ENCODE measurements around the gene DACH2.

DNA sequence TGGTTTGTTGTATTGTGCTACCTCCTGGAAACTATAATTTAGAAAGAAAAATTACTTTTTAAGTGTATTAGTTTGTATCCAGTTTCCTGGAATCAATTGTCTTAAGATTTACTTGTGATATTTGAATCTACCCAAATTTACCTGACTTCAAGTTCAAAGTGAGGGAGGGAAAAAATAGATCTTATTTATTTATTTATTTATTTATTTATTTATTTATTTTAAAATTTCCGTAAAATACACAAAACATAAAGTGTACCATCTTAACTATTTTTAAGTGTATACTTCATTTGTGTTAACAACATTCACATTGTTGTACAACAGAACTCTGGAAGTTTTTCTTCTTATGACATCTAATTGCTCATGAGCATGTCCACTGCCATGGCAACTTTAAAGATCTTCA, 356.0 kb downstream of the DACH2 start:
- TF ChIP-seq, protein P1, sequence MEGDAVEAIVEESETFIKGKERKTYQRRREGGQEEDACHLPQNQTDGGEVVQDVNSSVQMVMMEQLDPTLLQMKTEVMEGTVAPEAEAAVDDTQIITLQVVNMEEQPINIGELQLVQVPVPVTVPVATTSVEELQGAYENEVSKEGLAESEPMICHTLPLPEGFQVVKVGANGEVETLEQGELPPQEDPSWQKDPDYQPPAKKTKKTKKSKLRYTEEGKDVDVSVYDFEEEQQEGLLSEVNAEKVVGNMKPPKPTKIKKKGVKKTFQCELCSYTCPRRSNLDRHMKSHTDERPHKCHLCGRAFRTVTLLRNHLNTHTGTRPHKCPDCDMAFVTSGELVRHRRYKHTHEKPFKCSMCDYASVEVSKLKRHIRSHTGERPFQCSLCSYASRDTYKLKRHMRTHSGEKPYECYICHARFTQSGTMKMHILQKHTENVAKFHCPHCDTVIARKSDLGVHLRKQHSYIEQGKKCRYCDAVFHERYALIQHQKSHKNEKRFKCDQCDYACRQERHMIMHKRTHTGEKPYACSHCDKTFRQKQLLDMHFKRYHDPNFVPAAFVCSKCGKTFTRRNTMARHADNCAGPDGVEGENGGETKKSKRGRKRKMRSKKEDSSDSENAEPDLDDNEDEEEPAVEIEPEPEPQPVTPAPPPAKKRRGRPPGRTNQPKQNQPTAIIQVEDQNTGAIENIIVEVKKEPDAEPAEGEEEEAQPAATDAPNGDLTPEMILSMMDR (IDR thresholded peaks at IDR 0.05): no peak
- TF ChIP-seq POLR2A (IDR thresholded peaks at IDR 0.05): no peak
